Activated naive CD4-positive, alpha-beta T cell treated with anti-CD3 and anti-CD28 coated beads for 36 hours (primary cell): ENCODE data around the gene DDX55. TPM values are rescaled to one million over a fixed set of nuclear protein-coding genes. Genes with fewer than 3 reads are reported as not detected.

Source experiments
- CTCF ChIA-PET: fragments of 350-600 bp; sonication (Branson Sonifier 250); formaldehyde crosslinking; loops from one replicate; lab custom pipeline; 2021; ENCODE audit warnings: antibody characterized with exemption; lab: Charles Lee
- DNase-seq: peaks from one replicate; pipeline ENCODE4 v3.0.0-alpha.2; 2020
- H3K27ac Mint-ChIP-seq: one replicate; pipeline ENCODE4 v1.8.0; 2021; ENCODE audit warnings: mild to moderate bottlenecking, mixed read lengths
- H3K27me3 Mint-ChIP-seq: one replicate; pipeline ENCODE4 v1.8.0; 2021; ENCODE audit warnings: low read depth, mixed read lengths
- H3K36me3 Mint-ChIP-seq: one replicate; pipeline ENCODE4 v1.8.0; 2021; ENCODE audit warnings: low read depth, mixed read lengths
- H3K4me1 Mint-ChIP-seq: one replicate; pipeline ENCODE4 v1.8.0; 2021; ENCODE audit warnings: low read depth, mixed read lengths
- H3K4me3 Mint-ChIP-seq: one replicate; pipeline ENCODE4 v1.8.0; 2021; ENCODE audit warnings: mild to moderate bottlenecking, moderate library complexity, mixed read lengths
- H3K9me3 Mint-ChIP-seq: one replicate; pipeline ENCODE4 v1.8.0; 2021; ENCODE audit warnings: mixed read lengths
- intact Hi-C: fragments of 100-400 bp; cut with micrococcal nuclease; formaldehyde crosslinking; loops from one replicate; pipeline ENCODE4 v1.15.1; 2023
- total RNA-seq, 2 experiments: library from RNA; stranded (reverse); gene quantifications; one replicate each; pipeline ENCODE4 v1.2.3, GENCODE V29; 2021

Gene DDX55
- total RNA-seq, 2 experiments from 2014 or later, result 44.8 to 48.7 TPM

DNA sequence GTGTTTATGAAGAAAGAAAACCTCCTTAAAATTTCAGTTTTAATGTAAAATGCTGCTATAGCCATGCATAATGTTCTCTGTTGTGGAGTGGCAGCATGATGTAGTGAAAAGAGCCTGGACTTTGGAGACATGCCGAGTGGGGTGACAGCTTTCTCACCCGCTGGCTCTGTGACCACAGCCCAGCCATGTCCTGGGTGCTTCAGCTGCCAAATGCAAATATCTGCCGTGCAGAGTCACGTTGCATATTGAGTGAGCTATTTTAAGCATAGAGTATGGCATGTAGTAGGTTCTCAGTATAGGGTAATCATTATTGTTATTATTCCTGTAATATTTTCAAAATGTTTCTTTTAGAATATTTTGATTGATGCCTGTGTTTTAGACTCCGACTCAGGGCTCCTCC is 53.5 kb downstream of the DDX55 start:
- H3K4me1 Mint-ChIP-seq, result peaks cover 8% of the 10 kb centered on the region
- H3K4me3 Mint-ChIP-seq, result no peak overlapping the region
- intact Hi-C loops, result no loop called here
- DNase-seq, result no peak
- CTCF ChIA-PET, result no interaction called here
- H3K27ac Mint-ChIP-seq, result no peak overlapping the region
- H3K9me3 Mint-ChIP-seq, result no peaks in the 10 kb centered on the region
- H3K36me3 Mint-ChIP-seq, result peaks cover 40% of the 10 kb centered on the region
- H3K27me3 Mint-ChIP-seq, result no peaks in the 10 kb centered on the region

DNA sequence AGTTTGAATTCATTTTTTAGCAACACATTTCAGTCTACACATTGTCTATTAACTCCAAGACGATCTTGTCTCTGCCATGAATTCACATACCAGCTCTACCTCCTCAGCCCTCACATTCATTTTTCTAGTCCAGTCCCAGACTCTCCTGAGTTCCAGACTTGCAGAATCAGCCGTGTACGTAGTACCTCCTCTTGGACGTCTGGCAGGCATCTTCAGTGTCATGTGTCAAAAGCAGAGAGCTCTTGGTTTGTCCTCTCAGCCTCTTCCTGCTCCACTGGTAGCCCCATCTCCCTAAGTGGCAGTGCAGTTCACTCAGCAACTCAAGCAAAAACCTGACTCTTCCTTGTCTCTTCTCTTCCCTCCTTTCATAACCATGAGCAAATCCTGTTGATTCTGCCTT is 54.5 kb downstream of the DDX55 start:
- no peaks in the 10 kb centered on the region for H3K9me3 Mint-ChIP-seq
- H3K27me3 Mint-ChIP-seq, result no peaks in the 10 kb centered on the region
- CTCF ChIA-PET, result interaction anchor here (0.7 kb wide), 2 partner anchors 100 to 985 kb away, joined by 3 to 5 read pairs; no protein-coding TSS in a partner anchor
- intact Hi-C loops, result no loop called here
- H3K27ac Mint-ChIP-seq, result no peak overlapping the region
- peaks cover 43% of the 10 kb centered on the region for H3K36me3 Mint-ChIP-seq
- H3K4me3 Mint-ChIP-seq, result no peak overlapping the region
- peaks cover 8% of the 10 kb centered on the region for H3K4me1 Mint-ChIP-seq
- no peak for DNase-seq

DNA sequence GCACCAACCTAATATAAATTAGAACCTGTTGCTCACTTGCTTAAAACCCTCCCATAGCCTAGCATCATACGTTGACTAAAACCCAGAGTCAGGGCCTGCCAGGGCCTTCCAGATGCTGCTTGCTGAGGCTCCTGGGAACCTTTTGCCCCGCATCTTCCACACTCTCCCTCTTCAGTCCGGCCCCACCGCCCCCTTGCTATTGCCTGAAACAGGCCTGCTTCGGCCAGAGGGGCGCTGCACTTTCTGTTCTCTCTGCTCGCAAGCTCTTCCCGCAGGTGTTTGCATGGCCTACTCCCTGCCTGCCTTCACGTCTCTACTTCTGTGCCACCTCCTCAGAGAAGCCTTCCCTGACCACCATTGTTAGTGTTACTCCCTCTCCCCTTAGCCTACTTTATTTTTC is 55.3 kb downstream of the DDX55 start:
- no peaks in the 10 kb centered on the region for H3K9me3 Mint-ChIP-seq
- CTCF ChIA-PET, result interaction anchor here (0.7 kb wide), 2 partner anchors 100 to 984 kb away, joined by 3 to 5 read pairs; no protein-coding TSS in a partner anchor

DNA sequence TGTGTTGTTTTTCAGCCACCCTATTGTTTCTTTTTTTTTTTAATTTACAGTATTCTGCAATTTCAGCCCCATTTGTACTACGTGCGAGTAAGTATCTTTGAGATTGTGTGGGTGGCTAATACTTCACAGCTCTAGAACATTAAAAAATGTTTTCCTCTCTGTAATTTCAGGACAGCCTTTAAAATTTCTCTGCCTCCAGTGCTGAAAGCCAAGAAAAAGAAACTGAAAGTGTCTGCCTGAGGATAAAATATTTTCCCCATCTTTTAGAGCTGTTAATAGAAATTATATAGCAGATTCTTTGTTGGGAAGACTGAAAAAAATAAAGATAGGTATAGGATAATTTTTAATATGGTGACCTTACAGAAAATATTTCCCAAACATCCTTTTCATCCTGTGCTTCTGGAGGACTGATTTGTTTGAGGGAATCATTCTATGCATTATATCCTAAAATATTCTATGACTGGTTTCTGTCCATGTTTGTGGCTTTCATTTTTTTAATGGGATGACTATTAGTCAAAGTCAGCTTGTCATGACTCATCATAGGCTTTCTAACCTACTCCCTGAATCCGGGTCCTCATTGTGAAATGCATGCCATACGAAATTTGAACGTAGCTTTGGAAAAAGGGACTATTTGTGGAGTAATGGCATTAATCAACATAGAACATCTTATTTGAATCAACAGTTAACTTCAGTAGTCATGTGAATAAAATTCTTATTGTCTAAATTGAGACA is 58.3 kb downstream of the DDX55 start:
- CTCF ChIA-PET, result interaction anchor here (0.7 kb wide), 1 partner anchor 13 kb away, joined by 3 read pairs; no protein-coding TSS in a partner anchor
- H3K27ac Mint-ChIP-seq, result peak overlapping the region; percentile 64
- no peak for DNase-seq
- H3K4me1 Mint-ChIP-seq, result peaks cover 8% of the 10 kb centered on the region
- intact Hi-C loops, result no loop called here
- no peak overlapping the region for H3K4me3 Mint-ChIP-seq
- peaks cover 39% of the 10 kb centered on the region for H3K36me3 Mint-ChIP-seq
- H3K9me3 Mint-ChIP-seq, result no peaks in the 10 kb centered on the region
- H3K27me3 Mint-ChIP-seq, result no peaks in the 10 kb centered on the region

More for the DNA sequence above, 55.3 kb downstream of the DDX55 start:
- no peak overlapping the region for H3K4me3 Mint-ChIP-seq
- H3K27ac Mint-ChIP-seq, result no peak overlapping the region
- intact Hi-C loops, result no loop called here
- no peak for DNase-seq
- H3K36me3 Mint-ChIP-seq, result peaks cover 38% of the 10 kb centered on the region
- H3K27me3 Mint-ChIP-seq, result no peaks in the 10 kb centered on the region
- peaks cover 8% of the 10 kb centered on the region for H3K4me1 Mint-ChIP-seq

- peaks cover 14% of the 10 kb centered on the region for H3K36me3 Mint-ChIP-seq
- H3K27ac Mint-ChIP-seq, result no peak overlapping the region
- H3K4me1 Mint-ChIP-seq, result peaks cover 15% of the 10 kb centered on the region
- no peak for DNase-seq
- H3K4me3 Mint-ChIP-seq, result no peak overlapping the region
- H3K27me3 Mint-ChIP-seq, result no peaks in the 10 kb centered on the region
- intact Hi-C loops, result no loop called here
- no peaks in the 10 kb centered on the region for H3K9me3 Mint-ChIP-seq
- CTCF ChIA-PET, result no interaction called here
These were observed 65.9 kb downstream of the DDX55 start for GRCh38 chr12:123667771-123668170.

Other genes starting within 250 kb of the DDX55 start
- gene SBNO1, start 237.3 kb upstream of the DDX55 start, total RNA-seq, result 10 to 100 TPM; 40.4 to 43.0 TPM
- 10 to 100 TPM; 54.0 to 55.1 TPM for gene KMT5A, start 218.0 kb upstream of the DDX55 start, total RNA-seq
- 1 to 10 TPM; 8.1 to 9.1 TPM for gene RILPL2, start 165.4 kb upstream of the DDX55 start, total RNA-seq
- gene SNRNP35, start 144.0 kb upstream of the DDX55 start, total RNA-seq, result 10 to 100 TPM; 21.5 to 21.8 TPM
- gene RILPL1, start 68.4 kb upstream of the DDX55 start, total RNA-seq, result 1 to 10 TPM; 2.2 to 3.2 TPM
- 100 to 1,000 TPM; 101 to 105 TPM for gene TMED2, start 17.5 kb upstream of the DDX55 start, total RNA-seq
- 10 to 100 TPM; 54.3 to 60.9 TPM for gene EIF2B1, start 31.6 kb downstream of the DDX55 start, total RNA-seq
- gene GTF2H3, start 31.7 kb downstream of the DDX55 start, total RNA-seq, result 10 to 100 TPM; 56.6 to 57.7 TPM
- gene TCTN2, start 69.0 kb downstream of the DDX55 start, total RNA-seq, result 1 to 10 TPM; 3.0 to 3.5 TPM
- gene ATP6V0A2, start 110.3 kb downstream of the DDX55 start, total RNA-seq, result 10 to 100 TPM; 24.5 to 26.4 TPM
- gene DNAH10, start 160.2 kb downstream of the DDX55 start, total RNA-seq, result under 1 TPM; 0.05 TPM